NB4 (cell line): ENCODE results near the gene ZNF692.

Experiments
- DNase-seq: peaks from one replicate; pipeline ENCODE4 v3.0.0; 2010; ENCODE audit warnings: low read depth
- H3K4me3 ChIP-seq: one replicate; pipeline ENCODE4 v1.5.1; 2011; ENCODE audit warnings: mild to moderate bottlenecking, low read depth, low read length, moderate library complexity
- CTCF ChIP-seq: IDR thresholded peaks from one replicate; pipeline ENCODE4 v1.5.1; 2012; ENCODE audit warnings: low read depth, low read length
- MAX ChIP-seq: IDR thresholded peaks from 2 replicates; pipeline ENCODE4 v1.6.1; 2011; ENCODE audit warnings: low read depth, low read length
- MYC ChIP-seq: IDR thresholded peaks from 2 replicates; pipeline ENCODE4 v1.6.1; 2011; ENCODE audit warnings: low read depth, low read length
- POLR2A ChIP-seq: IDR thresholded peaks from 2 replicates; pipeline ENCODE4 v1.6.1; 2011; ENCODE audit warnings: mild to moderate bottlenecking; ENCODE audit not compliant: insufficient read length; ENCODE audit errors: extremely low read depth

Gene ZNF692

GRCh38 chr1:248810727-248811513, 48.0 kb downstream of the ZNF692 start:
- TF ChIP-seq POLR2A, result no peak
- TF ChIP-seq MAX, result no peak
- TF ChIP-seq CTCF, result no peak
- no peak for TF ChIP-seq MYC
- no peak overlapping the region for H3K4me3 ChIP-seq
- DNase-seq, result peak; percentile 10

GRCh38 chr1:248810000-248810726, 48.7 kb downstream of the ZNF692 start:
- no peak overlapping the region for H3K4me3 ChIP-seq
- no peak for TF ChIP-seq MAX
- no peak for TF ChIP-seq POLR2A
- no peak for TF ChIP-seq CTCF
- TF ChIP-seq MYC, result no peak
- no peak for DNase-seq

- H3K4me3 ChIP-seq, result no peak overlapping the region
- DNase-seq, result no peak
Observed at GRCh38 chr1:248808876-248809275, 50.0 kb downstream of the ZNF692 start.

GRCh38 chr1:248807067-248807737, 51.7 kb downstream of the ZNF692 start:
- peak; percentile 84 for DNase-seq
- H3K4me3 ChIP-seq, result no peak overlapping the region
- TF ChIP-seq MAX (peak; percentile 56; the same call in 1 of the 2 replicates), POLR2A (no peak), MYC (peak; percentile 69; the same call in 1 of the 2 replicates), CTCF (peak; percentile 89)

More at GRCh38 chr1:248808876-248809275, 50.0 kb downstream of the ZNF692 start:
- TF ChIP-seq MYC, result no peak
- TF ChIP-seq MAX, result no peak
- no peak for TF ChIP-seq CTCF
- no peak for TF ChIP-seq POLR2A

GRCh38 chr1:248805876-248806275, 53.0 kb downstream of the ZNF692 start:
- DNase-seq, result peak; percentile 88
- TF ChIP-seq POLR2A, result no peak
- peak; percentile 67; the same call in 1 of the 2 replicates for TF ChIP-seq MYC
- TF ChIP-seq MAX, result peak; percentile 69
- TF ChIP-seq CTCF, result no peak
- no peak overlapping the region for H3K4me3 ChIP-seq
